ENCODE measurements around the gene EID3.

EID3 gene

DNA sequence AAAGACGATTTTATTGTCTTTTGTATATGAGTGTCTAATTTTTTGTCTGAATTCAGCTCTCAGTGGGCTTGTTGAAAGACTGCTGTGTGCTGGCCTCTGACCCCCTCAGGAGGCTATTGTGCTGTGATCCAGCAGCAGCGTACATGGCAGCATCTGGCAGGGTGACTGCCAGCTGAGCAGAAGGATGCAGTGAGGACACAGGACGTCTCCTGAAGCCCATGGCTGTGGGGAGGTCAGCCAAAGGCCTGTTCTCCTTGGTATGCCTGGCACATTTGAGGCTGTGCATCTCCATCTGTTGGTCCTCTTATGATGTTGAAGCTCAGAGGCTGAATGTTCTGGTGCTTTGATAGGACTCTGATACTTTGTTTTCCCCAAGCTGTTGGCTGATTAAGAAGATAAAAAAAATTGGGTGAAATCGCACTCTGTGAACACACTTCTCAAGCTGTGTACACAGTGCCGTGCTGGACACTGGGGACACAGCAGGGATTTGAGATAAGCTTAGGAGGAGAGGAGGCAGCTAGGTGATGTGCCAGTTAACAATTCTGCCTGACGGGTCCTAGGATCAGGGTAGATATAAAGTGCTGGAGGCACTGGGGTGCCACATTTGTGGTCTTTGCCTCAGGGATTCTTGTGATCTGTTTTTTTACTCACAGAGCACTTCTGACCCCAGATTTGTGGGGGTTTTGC is 37.5 kb downstream of the EID3 start:
- no peak for DNase-seq

DNA sequence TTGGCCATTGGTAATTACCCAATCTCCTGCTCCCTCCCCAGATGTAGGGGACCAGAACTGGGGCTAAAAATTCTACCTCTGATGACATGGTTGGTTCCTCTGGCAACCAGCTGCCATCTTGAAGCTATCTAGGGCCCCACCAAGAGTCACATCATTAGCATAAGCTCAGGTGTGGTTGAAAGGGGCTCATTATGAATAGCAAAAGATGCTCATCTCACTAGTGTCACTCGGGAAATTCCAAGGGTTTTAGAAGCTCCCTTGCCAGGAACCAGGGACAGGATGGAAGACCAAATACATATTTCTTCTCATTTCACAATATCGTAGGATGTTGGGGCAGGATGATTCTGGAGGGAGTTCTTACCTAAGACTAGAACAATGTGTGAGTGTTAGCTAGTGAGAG is 38.6 kb downstream of the EID3 start:
- DNase-seq = no peak

GRCh38 chr12:104342635-104343249 is 39.2 kb downstream of the EID3 start:
- no peak for DNase-seq

GRCh38 chr12:104344682-104345081 is 41.1 kb downstream of the EID3 start:
- DNase-seq = no peak

DNA sequence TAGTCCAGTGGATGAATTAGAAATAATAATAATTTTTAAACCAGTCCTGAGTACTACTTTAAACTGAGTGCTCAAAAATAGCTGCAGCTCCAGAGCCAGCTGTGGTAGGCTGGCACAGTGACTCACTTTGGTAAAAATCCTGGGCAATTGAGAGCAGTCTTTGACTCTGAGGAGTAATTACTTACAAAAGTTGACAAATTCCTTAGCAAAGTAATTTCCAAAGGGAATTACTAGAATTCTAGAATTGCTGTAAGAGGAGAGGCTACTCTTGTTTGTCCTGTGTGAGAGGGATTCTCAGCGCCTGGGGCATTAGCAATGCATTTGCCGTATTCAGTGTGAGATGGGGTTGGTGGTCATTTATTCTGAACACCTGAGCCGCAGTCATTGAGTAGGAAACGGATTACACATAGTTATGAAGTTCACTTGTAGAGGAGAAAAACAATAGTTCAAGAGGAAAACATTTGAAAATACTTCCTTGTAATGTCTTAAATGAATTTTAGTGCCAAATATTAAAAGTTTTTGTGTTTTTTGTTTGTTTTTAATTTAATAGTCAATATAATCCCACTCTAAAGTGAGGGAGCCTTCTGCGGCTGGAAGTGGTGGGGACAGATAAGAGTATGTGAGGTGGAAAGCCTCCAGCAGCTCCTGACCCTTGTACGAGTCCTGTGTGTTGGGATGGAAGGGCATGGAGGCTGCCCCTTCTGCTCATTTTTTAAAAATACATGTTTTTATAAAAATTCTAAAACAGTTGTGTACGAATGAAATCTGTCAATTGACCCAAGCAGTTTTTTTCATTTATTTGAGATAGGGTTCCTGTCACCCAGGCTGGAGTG is 41.9 kb downstream of the EID3 start:
- DNase-seq = no peak

DNA sequence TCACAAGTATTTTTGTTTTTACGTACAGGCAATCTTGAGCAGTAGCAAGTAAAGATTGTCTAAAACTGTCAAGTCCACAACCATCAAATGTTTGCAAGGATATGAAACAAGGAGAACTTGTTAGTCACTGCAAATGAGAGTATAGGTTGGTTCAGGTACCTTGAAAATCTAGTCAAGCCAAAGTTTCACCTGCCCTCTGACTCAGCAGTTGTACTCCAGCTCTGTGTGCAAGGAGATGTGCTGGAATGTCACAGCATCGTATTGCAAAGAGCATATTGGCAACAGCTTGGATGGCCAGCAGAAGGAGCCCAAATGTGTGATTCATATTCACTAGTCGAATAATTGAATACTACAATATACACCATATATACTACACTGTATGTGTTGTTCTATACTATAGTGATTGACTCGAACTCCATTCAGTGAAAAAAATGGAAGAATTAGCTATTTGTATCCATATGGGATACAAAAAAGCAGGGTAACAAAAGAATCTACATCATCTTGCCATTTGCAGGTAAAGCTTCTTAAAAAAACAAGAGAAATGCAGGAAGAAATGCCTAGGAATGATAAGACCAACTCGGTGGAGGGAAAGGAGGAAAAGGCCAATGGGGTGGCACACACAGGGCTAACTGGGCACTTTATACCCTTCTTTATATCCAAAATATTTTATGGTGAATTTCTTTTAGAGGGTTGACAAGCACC is 44.0 kb downstream of the EID3 start:
- no peak for DNase-seq

- no peak for DNase-seq
These were observed 44.9 kb downstream of the EID3 start for GRCh38 chr12:104348283-104348993.

- DNase-seq = no peak
These were observed 45.5 kb downstream of the EID3 start for GRCh38 chr12:104348994-104349494.

DNA sequence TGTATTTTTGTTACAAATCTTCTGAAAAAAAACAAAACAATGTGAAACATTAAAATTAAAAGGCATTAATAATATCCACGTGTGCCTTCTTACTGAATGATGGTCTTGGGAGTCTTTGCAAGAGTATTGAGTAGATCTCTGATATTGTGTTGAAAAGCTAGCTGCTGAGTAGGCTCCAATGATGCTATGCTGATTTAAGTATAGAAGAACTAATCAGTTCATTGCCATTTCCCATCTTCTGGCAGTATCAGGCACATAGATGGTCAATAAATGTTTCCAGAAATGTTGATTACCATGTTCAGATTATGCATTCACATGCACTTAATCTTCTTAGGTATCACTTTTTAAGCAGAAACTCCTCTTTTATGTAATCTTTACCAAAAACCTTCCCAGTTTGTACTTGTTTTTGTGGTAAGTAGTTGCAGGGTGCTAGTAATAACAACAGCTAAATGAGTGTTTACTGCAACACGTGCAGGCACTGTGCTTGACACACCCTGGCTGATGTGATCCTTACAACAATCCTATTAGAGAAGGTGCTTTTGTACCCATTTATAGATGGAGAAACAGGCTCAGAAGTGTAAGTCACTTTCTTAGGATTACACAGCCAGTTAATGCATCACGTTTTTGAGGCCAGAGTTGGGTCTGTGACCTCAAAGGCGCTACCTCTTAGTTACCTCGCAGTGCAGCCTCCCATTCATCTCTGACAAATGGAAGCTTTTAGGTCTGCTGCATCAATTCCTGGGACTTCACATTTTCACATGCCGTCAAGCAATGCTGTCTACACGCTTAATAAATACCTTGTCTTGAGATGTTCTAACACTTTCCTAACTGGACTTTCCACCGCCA is 46.9 kb downstream of the EID3 start:
- DNase-seq = no peak

GRCh38 chr12:104351057-104351983 is 47.8 kb downstream of the EID3 start:
- DNase-seq = no peak

GRCh38 chr12:104352106-104352713 is 48.7 kb downstream of the EID3 start:
- DNase-seq = no peak

- DNase-seq = no peak
These were observed 49.8 kb downstream of the EID3 start for GRCh38 chr12:104353012-104353981.

DNA sequence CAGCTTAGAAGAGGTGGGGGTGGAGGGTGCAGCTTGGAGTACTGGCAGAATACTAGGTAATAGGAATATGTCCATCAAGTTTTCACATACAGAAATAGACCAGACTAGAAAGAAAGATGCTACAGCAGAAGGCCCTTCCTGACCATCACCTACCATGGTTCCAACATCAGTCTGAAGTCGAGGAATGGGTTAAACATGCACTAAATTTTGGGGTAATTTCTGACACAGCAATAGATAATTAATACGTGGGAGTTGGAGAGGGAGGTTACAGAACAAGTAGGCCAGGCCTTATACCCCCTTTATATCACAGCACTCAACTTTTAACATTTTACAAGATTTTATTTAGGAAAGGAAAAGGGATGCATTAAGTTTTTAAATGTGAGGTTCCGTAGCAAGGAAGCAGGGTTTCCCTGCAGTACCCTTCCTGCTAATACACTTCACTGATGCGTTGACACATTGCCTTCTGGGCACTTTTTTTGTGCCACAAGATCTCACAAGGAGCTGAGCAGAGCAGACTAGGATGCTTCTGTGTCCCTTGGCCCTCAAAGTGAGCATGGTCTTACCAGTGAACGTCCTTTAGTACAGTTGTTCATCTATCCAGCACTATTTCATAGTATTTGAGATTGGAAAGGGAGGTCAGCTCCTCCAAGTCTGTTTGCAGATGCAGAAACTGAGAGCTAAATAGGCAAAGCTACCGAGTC is 50.8 kb downstream of the EID3 start:
- no peak for DNase-seq

All from NCI-H510A (cell line).